ENCODE measurements around the gene FADD.
"Not testable (repeated sequence)": the region's sequence is repeated elsewhere in the genome, so short reads cannot be mapped to it uniquely, and the experiment has no call there.

FADD gene

GRCh38 chr11:70183032-70183431 is 20.1 kb upstream of the FADD start:
- no peak for DNase-seq

- no peak for DNase-seq
These were observed 19.5 kb upstream of the FADD start for GRCh38 chr11:70183483-70184176.

GRCh38 chr11:70184396-70184795 is 18.7 kb upstream of the FADD start:
- no peak for DNase-seq

- DNase-seq, result no peak
These were observed 17.6 kb upstream of the FADD start for GRCh38 chr11:70185348-70186055.

- no peak for DNase-seq
These were observed 16.7 kb upstream of the FADD start for GRCh38 chr11:70186420-70186819.

GRCh38 chr11:70186936-70187335 is 16.2 kb upstream of the FADD start:
- DNase-seq, result no peak

- no peak for DNase-seq
These were observed 15.3 kb upstream of the FADD start for GRCh38 chr11:70187771-70188170.

GRCh38 chr11:70189622-70190021 is 13.5 kb upstream of the FADD start:
- DNase-seq, result no peak

GRCh38 chr11:70191495-70192140 is 11.5 kb upstream of the FADD start:
- DNase-seq, result peak; percentile 73 to 76

- no peak for DNase-seq
These were observed 10.3 kb upstream of the FADD start for GRCh38 chr11:70192666-70193410.

GRCh38 chr11:70193411-70194292 is 9.4 kb upstream of the FADD start:
- no peak for DNase-seq

- no peak for DNase-seq
These were observed 8.0 kb upstream of the FADD start for GRCh38 chr11:70194792-70195791.

GRCh38 chr11:70200212-70200844 is 2.8 kb upstream of the FADD start:
- DNase-seq, result no peak

- DNase-seq, result not testable (repeated sequence)
These were observed 2.0 kb upstream of the FADD start for GRCh38 chr11:70201047-70201446.

- no peak for DNase-seq
These were observed 924 bp upstream of the FADD start for GRCh38 chr11:70201882-70202861.

GRCh38 chr11:70203751-70204465 is 812 bp downstream of the FADD start:
- DNase-seq, result peak; percentile 89 to 92

GRCh38 chr11:70204466-70204799 is 1.3 kb downstream of the FADD start:
- DNase-seq, result peak in 1 of 2 experiments; percentile 24

GRCh38 chr11:70205049-70205725 is 2.1 kb downstream of the FADD start:
- no peak for DNase-seq
